ENCODE measurements around the gene PRR15L.
"Not testable (repeated sequence)": the region's sequence is repeated elsewhere in the genome, so short reads cannot be mapped to it uniquely, and the experiment has no call there.

PRR15L gene

GRCh38 chr17:47989159-47989558 is 31.5 kb upstream of the PRR15L start:
- no peaks in the 10 kb centered on the region for H3K4me1 ChIP-seq (ENCODE audit: low read length)
- H3K9ac ChIP-seq (ENCODE audit: low read length), result no peak overlapping the region
- H2AFZ ChIP-seq (ENCODE audit: low read depth, low read length), result no peak overlapping the region
- no peaks in the 10 kb centered on the region for H3K36me3 ChIP-seq (replicated peaks; ENCODE audit: low read depth, low read length)
- H3K79me2 ChIP-seq (ENCODE audit: low read length), result no peaks in the 10 kb centered on the region
- H4K20me1 ChIP-seq (ENCODE audit: insufficient read depth, low read length), result no peaks in the 10 kb centered on the region
- no peak for TF ChIP-seq EZH2phosphoT487 (IDR thresholded peaks at IDR 0.05; ENCODE audit: low read depth)
- H3K9me3 ChIP-seq (ENCODE audit: insufficient read depth, low read length), result no peaks in the 10 kb centered on the region
- no peak overlapping the region for H3K27ac ChIP-seq (ENCODE audit: low read length)
- H3K27me3 ChIP-seq (ENCODE audit: low read depth, low read length), result no peaks in the 10 kb centered on the region
- H3K4me2 ChIP-seq (ENCODE audit: low read length), result no peak overlapping the region
- H3K4me3 ChIP-seq (ENCODE audit: low read length), result no peak overlapping the region

- not testable (repeated sequence) for H3K9me3 ChIP-seq (ENCODE audit: insufficient read depth, low read length); H3K4me1 ChIP-seq (ENCODE audit: low read length); H2AFZ ChIP-seq (ENCODE audit: low read depth, low read length); H4K20me1 ChIP-seq (ENCODE audit: insufficient read depth, low read length); H3K9ac ChIP-seq (ENCODE audit: low read length); H3K4me3 ChIP-seq (ENCODE audit: low read length); H3K36me3 ChIP-seq (replicated peaks; ENCODE audit: low read depth, low read length); H3K79me2 ChIP-seq (ENCODE audit: low read length); H3K27me3 ChIP-seq (ENCODE audit: low read depth, low read length); H3K4me2 ChIP-seq (ENCODE audit: low read length); H3K27ac ChIP-seq (ENCODE audit: low read length)
These were observed 30.8 kb upstream of the PRR15L start for GRCh38 chr17:47988445-47988844.

GRCh38 chr17:47987240-47987835 is 29.7 kb upstream of the PRR15L start:
- Histone ChIP-seq H3K36me3 (replicated peaks; ENCODE audit: low read depth, low read length) (peaks cover 10% of the 10 kb centered on the region), H3K4me1 (ENCODE audit: low read length) (no peaks in the 10 kb centered on the region), H2AFZ (ENCODE audit: low read depth, low read length) (no peak overlapping the region), H3K4me2 (ENCODE audit: low read length) (no peak overlapping the region), H3K27ac (ENCODE audit: low read length) (no peak overlapping the region), H4K20me1 (ENCODE audit: insufficient read depth, low read length) (no peaks in the 10 kb centered on the region), H3K27me3 (ENCODE audit: low read depth, low read length) (no peaks in the 10 kb centered on the region), H3K4me3 (ENCODE audit: low read length) (no peak overlapping the region), H3K9ac (ENCODE audit: low read length) (no peak overlapping the region), H3K9me3 (ENCODE audit: insufficient read depth, low read length) (no peaks in the 10 kb centered on the region), H3K79me2 (ENCODE audit: low read length) (no peaks in the 10 kb centered on the region)
- no peak for TF ChIP-seq EZH2phosphoT487 (IDR thresholded peaks at IDR 0.05; ENCODE audit: low read depth)
- no peak for TF ChIP-seq CTCF (IDR thresholded peaks at IDR 0.05; ENCODE audit: low read depth, low read length)

- H3K4me2 ChIP-seq (ENCODE audit: low read length), result no peak overlapping the region
- TF ChIP-seq CTCF (IDR thresholded peaks at IDR 0.05; ENCODE audit: low read depth, low read length) (no peak), EZH2phosphoT487 (IDR thresholded peaks at IDR 0.05; ENCODE audit: low read depth) (no peak)
- no peaks in the 10 kb centered on the region for H3K4me1 ChIP-seq (ENCODE audit: low read length)
- no peaks in the 10 kb centered on the region for H3K9me3 ChIP-seq (ENCODE audit: insufficient read depth, low read length)
- H3K79me2 ChIP-seq (ENCODE audit: low read length), result no peaks in the 10 kb centered on the region
- peaks cover 16% of the 10 kb centered on the region for H3K36me3 ChIP-seq (replicated peaks; ENCODE audit: low read depth, low read length)
- no peak overlapping the region for H3K9ac ChIP-seq (ENCODE audit: low read length)
- H3K27ac ChIP-seq (ENCODE audit: low read length), result no peak overlapping the region
- no peaks in the 10 kb centered on the region for H4K20me1 ChIP-seq (ENCODE audit: insufficient read depth, low read length)
- H2AFZ ChIP-seq (ENCODE audit: low read depth, low read length), result no peak overlapping the region
- no peak overlapping the region for H3K4me3 ChIP-seq (ENCODE audit: low read length)
- H3K27me3 ChIP-seq (ENCODE audit: low read depth, low read length), result no peaks in the 10 kb centered on the region
These were observed 28.8 kb upstream of the PRR15L start for GRCh38 chr17:47986520-47986919.

GRCh38 chr17:47983492-47984223 is 26.0 kb upstream of the PRR15L start:
- no peaks in the 10 kb centered on the region for H3K4me1 ChIP-seq (ENCODE audit: low read length)
- H3K79me2 ChIP-seq (ENCODE audit: low read length), result no peaks in the 10 kb centered on the region
- H2AFZ ChIP-seq (ENCODE audit: low read depth, low read length), result no peak overlapping the region
- no peaks in the 10 kb centered on the region for H3K27me3 ChIP-seq (ENCODE audit: low read depth, low read length)
- no peak overlapping the region for H3K9ac ChIP-seq (ENCODE audit: low read length)
- no peak overlapping the region for H3K4me2 ChIP-seq (ENCODE audit: low read length)
- H3K27ac ChIP-seq (ENCODE audit: low read length), result no peak overlapping the region
- peaks cover 36% of the 10 kb centered on the region for H3K36me3 ChIP-seq (replicated peaks; ENCODE audit: low read depth, low read length)
- H3K4me3 ChIP-seq (ENCODE audit: low read length), result no peak overlapping the region
- H3K9me3 ChIP-seq (ENCODE audit: insufficient read depth, low read length), result no peaks in the 10 kb centered on the region
- H4K20me1 ChIP-seq (ENCODE audit: insufficient read depth, low read length), result no peaks in the 10 kb centered on the region
- TF ChIP-seq CTCF (IDR thresholded peaks at IDR 0.05; ENCODE audit: low read depth, low read length) (no peak), EZH2phosphoT487 (IDR thresholded peaks at IDR 0.05; ENCODE audit: low read depth) (no peak)
